Measurements from ENCODE around the gene CEBPG.

The CEBPG gene

GRCh38 chr19:33339016-33339984, 34.2 kb upstream of the CEBPG start:
- no peak overlapping the region for H3K9ac ChIP-seq (ENCODE audit: low read depth, low read length)
- H3K27ac ChIP-seq (ENCODE audit: low read depth, low read length): no peak overlapping the region
- no peaks in the 10 kb centered on the region for H3K9me3 ChIP-seq (ENCODE audit: control insufficient read depth, insufficient read depth, low read length)
- no peaks in the 10 kb centered on the region for H3K36me3 ChIP-seq (ENCODE audit: control insufficient read depth, insufficient read depth, low read length)
- no peaks in the 10 kb centered on the region; the same call in 1 of the 2 replicates for H3K4me1 ChIP-seq (ENCODE audit: control insufficient read depth, insufficient read depth, low read length)
- no peaks in the 10 kb centered on the region for H3K27me3 ChIP-seq (ENCODE audit: control insufficient read depth, insufficient read depth, low read length)
- H3K4me3 ChIP-seq (ENCODE audit: low read depth, low read length): no peak overlapping the region

- Histone ChIP-seq H3K9me3 (ENCODE audit: control insufficient read depth, insufficient read depth, low read length) (no peaks in the 10 kb centered on the region), H3K4me1 (ENCODE audit: control insufficient read depth, insufficient read depth, low read length) (no peaks in the 10 kb centered on the region; the same call in 1 of the 2 replicates), H3K9ac (ENCODE audit: low read depth, low read length) (no peak overlapping the region), H3K27ac (ENCODE audit: low read depth, low read length) (no peak overlapping the region), H3K27me3 (ENCODE audit: control insufficient read depth, insufficient read depth, low read length) (no peaks in the 10 kb centered on the region), H3K36me3 (ENCODE audit: control insufficient read depth, insufficient read depth, low read length) (no peaks in the 10 kb centered on the region), H3K4me3 (ENCODE audit: low read depth, low read length) (no peak overlapping the region)
Measured at GRCh38 chr19:33340991-33341390, 32.5 kb upstream of the CEBPG start.

- H3K9ac ChIP-seq (ENCODE audit: low read depth, low read length): no peak overlapping the region
- H3K27me3 ChIP-seq (ENCODE audit: control insufficient read depth, insufficient read depth, low read length): no peaks in the 10 kb centered on the region
- no peaks in the 10 kb centered on the region for H3K9me3 ChIP-seq (ENCODE audit: control insufficient read depth, insufficient read depth, low read length)
- no peak overlapping the region for H3K27ac ChIP-seq (ENCODE audit: low read depth, low read length)
- H3K36me3 ChIP-seq (ENCODE audit: control insufficient read depth, insufficient read depth, low read length): no peaks in the 10 kb centered on the region
- H3K4me1 ChIP-seq (ENCODE audit: control insufficient read depth, insufficient read depth, low read length): no peaks in the 10 kb centered on the region; the same call in 1 of the 2 replicates
- H3K4me3 ChIP-seq (ENCODE audit: low read depth, low read length): no peak overlapping the region
Measured at GRCh38 chr19:33343301-33343700, 30.2 kb upstream of the CEBPG start.

GRCh38 chr19:33343859-33344572, 29.5 kb upstream of the CEBPG start:
- H3K27me3 ChIP-seq (ENCODE audit: control insufficient read depth, insufficient read depth, low read length): no peaks in the 10 kb centered on the region

GRCh38 chr19:33344573-33344925, 29.0 kb upstream of the CEBPG start:
- H3K9ac ChIP-seq (ENCODE audit: low read depth, low read length): no peak overlapping the region
- H3K27me3 ChIP-seq (ENCODE audit: control insufficient read depth, insufficient read depth, low read length): no peaks in the 10 kb centered on the region

More at GRCh38 chr19:33343859-33344572, 29.5 kb upstream of the CEBPG start:
- Histone ChIP-seq H3K27ac (ENCODE audit: low read depth, low read length) (no peak overlapping the region), H3K36me3 (ENCODE audit: control insufficient read depth, insufficient read depth, low read length) (no peaks in the 10 kb centered on the region), H3K9ac (ENCODE audit: low read depth, low read length) (no peak overlapping the region), H3K4me3 (ENCODE audit: low read depth, low read length) (no peak overlapping the region), H3K9me3 (ENCODE audit: control insufficient read depth, insufficient read depth, low read length) (no peaks in the 10 kb centered on the region), H3K4me1 (ENCODE audit: control insufficient read depth, insufficient read depth, low read length) (no peaks in the 10 kb centered on the region; the same call in 1 of the 2 replicates)

GRCh38 chr19:33345163-33345562, 28.3 kb upstream of the CEBPG start:
- Histone ChIP-seq H3K27me3 (ENCODE audit: control insufficient read depth, insufficient read depth, low read length) (no peaks in the 10 kb centered on the region), H3K9ac (ENCODE audit: low read depth, low read length) (no peak overlapping the region)

More at GRCh38 chr19:33344573-33344925, 29.0 kb upstream of the CEBPG start:
- no peaks in the 10 kb centered on the region; the same call in 1 of the 2 replicates for H3K4me1 ChIP-seq (ENCODE audit: control insufficient read depth, insufficient read depth, low read length)
- no peaks in the 10 kb centered on the region for H3K9me3 ChIP-seq (ENCODE audit: control insufficient read depth, insufficient read depth, low read length)
- no peaks in the 10 kb centered on the region for H3K36me3 ChIP-seq (ENCODE audit: control insufficient read depth, insufficient read depth, low read length)
- no peak overlapping the region for H3K4me3 ChIP-seq (ENCODE audit: low read depth, low read length)
- no peak overlapping the region for H3K27ac ChIP-seq (ENCODE audit: low read depth, low read length)

GRCh38 chr19:33346665-33347064, 26.8 kb upstream of the CEBPG start:
- no peaks in the 10 kb centered on the region for H3K36me3 ChIP-seq (ENCODE audit: control insufficient read depth, insufficient read depth, low read length)
- H3K4me3 ChIP-seq (ENCODE audit: low read depth, low read length): no peak overlapping the region
- no peaks in the 10 kb centered on the region; the same call in 1 of the 2 replicates for H3K4me1 ChIP-seq (ENCODE audit: control insufficient read depth, insufficient read depth, low read length)
- H3K9me3 ChIP-seq (ENCODE audit: control insufficient read depth, insufficient read depth, low read length): no peaks in the 10 kb centered on the region
- no peak overlapping the region for H3K9ac ChIP-seq (ENCODE audit: low read depth, low read length)
- no peaks in the 10 kb centered on the region for H3K27me3 ChIP-seq (ENCODE audit: control insufficient read depth, insufficient read depth, low read length)
- no peak overlapping the region for H3K27ac ChIP-seq (ENCODE audit: low read depth, low read length)

More at GRCh38 chr19:33345163-33345562, 28.3 kb upstream of the CEBPG start:
- Histone ChIP-seq H3K27ac (ENCODE audit: low read depth, low read length) (no peak overlapping the region), H3K36me3 (ENCODE audit: control insufficient read depth, insufficient read depth, low read length) (no peaks in the 10 kb centered on the region), H3K9me3 (ENCODE audit: control insufficient read depth, insufficient read depth, low read length) (no peaks in the 10 kb centered on the region), H3K4me1 (ENCODE audit: control insufficient read depth, insufficient read depth, low read length) (no peaks in the 10 kb centered on the region; the same call in 1 of the 2 replicates), H3K4me3 (ENCODE audit: low read depth, low read length) (no peak overlapping the region)

- Histone ChIP-seq H3K4me3 (ENCODE audit: low read depth, low read length) (no peak overlapping the region), H3K27ac (ENCODE audit: low read depth, low read length) (no peak overlapping the region), H3K4me1 (ENCODE audit: control insufficient read depth, insufficient read depth, low read length) (no peaks in the 10 kb centered on the region; the same call in 1 of the 2 replicates), H3K36me3 (ENCODE audit: control insufficient read depth, insufficient read depth, low read length) (no peaks in the 10 kb centered on the region), H3K9ac (ENCODE audit: low read depth, low read length) (no peak overlapping the region), H3K9me3 (ENCODE audit: control insufficient read depth, insufficient read depth, low read length) (no peaks in the 10 kb centered on the region), H3K27me3 (ENCODE audit: control insufficient read depth, insufficient read depth, low read length) (no peaks in the 10 kb centered on the region)
Measured at GRCh38 chr19:33347300-33347699, 26.2 kb upstream of the CEBPG start.

- Histone ChIP-seq H3K27me3 (ENCODE audit: control insufficient read depth, insufficient read depth, low read length) (no peaks in the 10 kb centered on the region), H3K27ac (ENCODE audit: low read depth, low read length) (no peak overlapping the region), H3K36me3 (ENCODE audit: control insufficient read depth, insufficient read depth, low read length) (no peaks in the 10 kb centered on the region), H3K4me3 (ENCODE audit: low read depth, low read length) (no peak overlapping the region), H3K9ac (ENCODE audit: low read depth, low read length) (no peak overlapping the region), H3K4me1 (ENCODE audit: control insufficient read depth, insufficient read depth, low read length) (no peaks in the 10 kb centered on the region; the same call in 1 of the 2 replicates), H3K9me3 (ENCODE audit: control insufficient read depth, insufficient read depth, low read length) (no peaks in the 10 kb centered on the region)
Measured at GRCh38 chr19:33348301-33349010, 25.1 kb upstream of the CEBPG start.

- no peak overlapping the region for H3K9ac ChIP-seq (ENCODE audit: low read depth, low read length)
- no peaks in the 10 kb centered on the region for H3K9me3 ChIP-seq (ENCODE audit: control insufficient read depth, insufficient read depth, low read length)
- no peak overlapping the region for H3K27ac ChIP-seq (ENCODE audit: low read depth, low read length)
- H3K27me3 ChIP-seq (ENCODE audit: control insufficient read depth, insufficient read depth, low read length): no peaks in the 10 kb centered on the region
- H3K4me1 ChIP-seq (ENCODE audit: control insufficient read depth, insufficient read depth, low read length): no peaks in the 10 kb centered on the region
- H3K4me3 ChIP-seq (ENCODE audit: low read depth, low read length): no peak overlapping the region
- H3K36me3 ChIP-seq (ENCODE audit: control insufficient read depth, insufficient read depth, low read length): no peaks in the 10 kb centered on the region
Measured at GRCh38 chr19:33349319-33350289, 23.9 kb upstream of the CEBPG start.

Measured in HUES48 (cell line).